GM10266 (cell line): ENCODE measurements around the gene CERKL.

Experiments used
- DNase-seq: peaks from one replicate; pipeline ENCODE4 v3.0.0; 2012; ENCODE audit errors: extremely low spot score
- CTCF ChIP-seq: IDR thresholded peaks from 2 replicates; pipeline ENCODE4 v1.5.1; 2012; ENCODE audit warnings: mild to moderate bottlenecking, low read depth; ENCODE audit not compliant: control insufficient read depth, insufficient read depth; ENCODE audit errors: missing control alignments

Gene CERKL

GRCh38 chr2:181616715-181617114 lies 40.2 kb downstream of the CERKL start:
- no peak for TF ChIP-seq CTCF
- DNase-seq, result no peak

GRCh38 chr2:181614874-181615638 lies 41.8 kb downstream of the CERKL start:
- TF ChIP-seq CTCF, result no peak
- no peak for DNase-seq

GRCh38 chr2:181613241-181613640 lies 43.7 kb downstream of the CERKL start:
- no peak for TF ChIP-seq CTCF
- no peak for DNase-seq

- DNase-seq, result no peak
- no peak for TF ChIP-seq CTCF
Observed at GRCh38 chr2:181607629-181608590, 49.0 kb downstream of the CERKL start.

- DNase-seq, result no peak
- TF ChIP-seq CTCF, result no peak
Observed at GRCh38 chr2:181605889-181606837, 50.7 kb downstream of the CERKL start.

- no peak for TF ChIP-seq CTCF
- DNase-seq, result no peak
Observed at GRCh38 chr2:181602017-181602416, 54.9 kb downstream of the CERKL start.
